ENCODE results near the gene PPM1J. TPM values are rescaled to one million over a fixed set of nuclear protein-coding genes. Genes with fewer than 3 reads are reported as not detected.

PPM1J gene
- total and polyA plus RNA-seq, 2 of the 13 experiments (the other 11 are each of a cell fraction or from before 2014, with no cell fraction given), result 0.07 to 0.22 TPM

- TF ChIP-seq ONECUT2 (CRISPR knock-in tag; IDR thresholded peaks at IDR 0.05), result no peak
- no peak for TF ChIP-seq DMAP1 (CRISPR knock-in tag; IDR thresholded peaks at IDR 0.05)
- 0 out of 2 replicates have a peak, but pooled peaks have one; percentile 23 for TF ChIP-seq ATF3 (CRISPR knock-in tag; IDR thresholded peaks at IDR 0.05)
- no peak for TF ChIP-seq ZNF234 (CRISPR knock-in tag; conservative IDR thresholded peaks at IDR 0.05)
- TF ChIP-seq HDAC1 (CRISPR knock-in tag; IDR thresholded peaks at IDR 0.05), result no peak; the same call in 1 of the 2 replicates
- no peak for TF ChIP-seq AKNA (CRISPR knock-in tag; IDR thresholded peaks at IDR 0.05; ENCODE audit: borderline replicate concordance)
- TF ChIP-seq TSC22D2 (CRISPR knock-in tag; IDR thresholded peaks at IDR 0.05; ENCODE audit: borderline replicate concordance), result no peak
- no peak for TF ChIP-seq CENPBD1 (CRISPR knock-in tag; IDR thresholded peaks at IDR 0.05; ENCODE audit: borderline replicate concordance, low read depth)
- peak; percentile 47; the same call in 1 of the 2 replicates for TF ChIP-seq ZNF792 (CRISPR knock-in tag; IDR thresholded peaks at IDR 0.05)
- no peak for TF ChIP-seq GTF2F1 (IDR thresholded peaks at IDR 0.05; ENCODE audit: low read length)
- TF ChIP-seq PRDM10 (CRISPR knock-in tag; IDR thresholded peaks at IDR 0.05; ENCODE audit: low read depth), result no peak; the same call in 1 of the 2 replicates
- TF ChIP-seq ZNF543 (CRISPR knock-in tag; IDR thresholded peaks at IDR 0.05), result no peak
- peak; percentile 39; the same call in 1 of the 2 replicates for TF ChIP-seq ZNF350 (CRISPR knock-in tag; IDR thresholded peaks at IDR 0.05; ENCODE audit: borderline replicate concordance, low read depth)
- no peak for TF ChIP-seq HES4 (CRISPR knock-in tag; IDR thresholded peaks at IDR 0.05; ENCODE audit: borderline replicate concordance)
- no peak for TF ChIP-seq PHF8 (CRISPR knock-in tag; IDR thresholded peaks at IDR 0.05)
- TF ChIP-seq ZNF121 (CRISPR knock-in tag; IDR thresholded peaks at IDR 0.05), result no peak
- TF ChIP-seq TBP (CRISPR knock-in tag; IDR thresholded peaks at IDR 0.05), result no peak
- no peak for TF ChIP-seq FOXP1 (IDR thresholded peaks at IDR 0.05)
- peak; percentile 25; the same call in 1 of the 2 replicates for TF ChIP-seq FOXP1 (CRISPR knock-in tag; IDR thresholded peaks at IDR 0.05)
- no peak for TF ChIP-seq ZNF709 (CRISPR knock-in tag; IDR thresholded peaks at IDR 0.05)
Measured at GRCh38 chr1:112700290-112701226, 14.6 kb downstream of the PPM1J start (continued).

Data from HepG2 (cell line).